HepG2 (cell line): ENCODE results near the gene PKN2.

Experiments
- ATF2 ChIP-seq: sonication (generic); formaldehyde crosslinking; IDR thresholded peaks from 2 replicates; pipeline ENCODE4 v1.4.0; 2020; ENCODE audit warnings: missing genetic modification reagents
- CTCF ChIP-seq: sonication (generic); formaldehyde crosslinking; IDR thresholded peaks from 2 replicates; pipeline ENCODE4 v1.5.0; 2020; ENCODE audit warnings: mild to moderate bottlenecking, missing genetic modification reagents, moderate library complexity
- EHMT2 ChIP-seq: fragments of 200-600 bp; sonication (generic); IDR thresholded peaks from 2 replicates; pipeline ENCODE4 v1.7.0; 2017; ENCODE audit warnings: antibody characterized with exemption, low read depth, low read length, borderline replicate concordance
- MAFF ChIP-seq: IDR thresholded peaks from 2 replicates; pipeline ENCODE4 v1.6.1; 2011; ENCODE audit warnings: low read depth, low read length, improper control_type of control experiment
- MTA3 ChIP-seq: sonication (generic); formaldehyde crosslinking; IDR thresholded peaks from 2 replicates; pipeline ENCODE4 v1.4.0; 2020; ENCODE audit warnings: missing genetic modification reagents
- NR3C1 ChIP-seq: sonication (generic); formaldehyde crosslinking; IDR thresholded peaks from 2 replicates; pipeline ENCODE4 v1.4.0; 2020; ENCODE audit warnings: missing genetic modification reagents
- PBX3 ChIP-seq: sonication (generic); formaldehyde crosslinking; IDR thresholded peaks from 2 replicates; pipeline ENCODE4 v1.8.1; 2023; ENCODE audit warnings: missing genetic modification reagents, inconsistent platforms, borderline replicate concordance
- POLR2AphosphoS5 ChIP-seq: IDR thresholded peaks from 2 replicates; pipeline ENCODE4 v1.6.1; 2012; ENCODE audit warnings: low read depth, low read length
- REST ChIP-seq, 2 experiments: IDR thresholded peaks; 2 replicates each; pipeline ENCODE4 v1.6.1; 2011 to 2012; ENCODE audit warnings: low read length in 2 of 2, borderline replicate concordance in 1 of 2, low read depth in 1 of 2, mild to moderate bottlenecking in 1 of 2, moderate library complexity in 1 of 2
- RNF219 ChIP-seq: sonication (generic); formaldehyde crosslinking; IDR thresholded peaks from 2 replicates; pipeline ENCODE4 v1.5.0; 2020; ENCODE audit warnings: mild to moderate bottlenecking, missing genetic modification reagents
- ZBTB7A ChIP-seq: sonication (generic); formaldehyde crosslinking; IDR thresholded peaks from 2 replicates; pipeline ENCODE4 v1.8.0; 2022; ENCODE audit warnings: mild to moderate bottlenecking, missing genetic modification reagents
- ZMAT5 ChIP-seq: sonication (generic); formaldehyde crosslinking; IDR thresholded peaks from 2 replicates; pipeline ENCODE4 v1.5.0; 2020; ENCODE audit warnings: mild to moderate bottlenecking, low read depth, missing genetic modification reagents, borderline replicate concordance
- ZNF224 ChIP-seq: sonication (generic); formaldehyde crosslinking; IDR thresholded peaks from 2 replicates; pipeline ENCODE4 v1.5.0; 2020; ENCODE audit warnings: mild to moderate bottlenecking, missing genetic modification reagents
- TF ChIP-seq, protein P1 (sequence below): sonication (generic); formaldehyde crosslinking; conservative IDR thresholded peaks from 2 replicates; pipeline ENCODE4 v1.4.0; 2020; ENCODE audit warnings: missing genetic modification reagents

GRCh38 chr1:88735909-88736308 lies 51.8 kb downstream of the PKN2 start:
- TF ChIP-seq ZNF224 (CRISPR knock-in tag) (no peak), ZMAT5 (CRISPR knock-in tag) (no peak), PBX3 (CRISPR knock-in tag) (no peak), CTCF (CRISPR knock-in tag) (no peak), REST (IDR thresholded peaks at IDR 0.05; ENCODE audit: borderline replicate concordance in 1 of 2, low read depth in 1 of 2, low read length in 2 of 2) (no peak), EHMT2 (no peak), ATF2 (CRISPR knock-in tag) (no peak), MAFF (no peak), ZBTB7A (CRISPR knock-in tag) (no peak), NR3C1 (no peak), POLR2AphosphoS5 (no peak), MTA3 (no peak), RNF219 (CRISPR knock-in tag) (no peak)
- TF ChIP-seq, protein P1, sequence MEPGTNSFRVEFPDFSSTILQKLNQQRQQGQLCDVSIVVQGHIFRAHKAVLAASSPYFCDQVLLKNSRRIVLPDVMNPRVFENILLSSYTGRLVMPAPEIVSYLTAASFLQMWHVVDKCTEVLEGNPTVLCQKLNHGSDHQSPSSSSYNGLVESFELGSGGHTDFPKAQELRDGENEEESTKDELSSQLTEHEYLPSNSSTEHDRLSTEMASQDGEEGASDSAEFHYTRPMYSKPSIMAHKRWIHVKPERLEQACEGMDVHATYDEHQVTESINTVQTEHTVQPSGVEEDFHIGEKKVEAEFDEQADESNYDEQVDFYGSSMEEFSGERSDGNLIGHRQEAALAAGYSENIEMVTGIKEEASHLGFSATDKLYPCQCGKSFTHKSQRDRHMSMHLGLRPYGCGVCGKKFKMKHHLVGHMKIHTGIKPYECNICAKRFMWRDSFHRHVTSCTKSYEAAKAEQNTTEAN = no peak
